GM19193 (cell line): ENCODE measurements around the gene CCDC142.

Experiments used
- POLR2A ChIP-seq: IDR thresholded peaks from 4 replicates; pipeline ENCODE4 v1.6.1; 2011; ENCODE audit not compliant: insufficient read depth, insufficient read length; ENCODE audit errors: extremely low read depth

Gene CCDC142

GRCh38 chr2:74505448-74506246 lies 22.8 kb upstream of the CCDC142 start:
- TF ChIP-seq POLR2A, result no peak

DNA sequence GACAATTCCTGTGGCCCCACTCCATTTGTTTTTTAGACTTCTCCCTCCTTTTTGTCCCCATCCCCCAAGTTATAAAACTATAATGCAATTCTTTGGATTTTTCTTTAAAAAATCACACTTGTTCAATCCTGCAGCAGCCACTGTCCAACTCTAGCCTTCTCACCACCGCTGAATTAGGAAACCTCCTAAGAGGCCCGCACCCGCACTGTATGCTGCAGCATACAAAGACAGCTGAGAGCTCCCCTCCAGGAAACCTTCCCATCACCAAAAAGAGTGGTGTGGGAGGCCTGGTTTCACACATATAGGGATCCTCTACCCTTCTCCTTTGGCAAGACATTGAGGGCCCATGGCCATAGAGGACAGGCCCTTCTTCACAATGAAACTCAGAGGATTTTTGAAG lies 21.8 kb upstream of the CCDC142 start:
- TF ChIP-seq POLR2A, result no peak

- TF ChIP-seq POLR2A, result no peak
Observed at GRCh38 chr2:74503506-74504475, 21.0 kb upstream of the CCDC142 start.

DNA sequence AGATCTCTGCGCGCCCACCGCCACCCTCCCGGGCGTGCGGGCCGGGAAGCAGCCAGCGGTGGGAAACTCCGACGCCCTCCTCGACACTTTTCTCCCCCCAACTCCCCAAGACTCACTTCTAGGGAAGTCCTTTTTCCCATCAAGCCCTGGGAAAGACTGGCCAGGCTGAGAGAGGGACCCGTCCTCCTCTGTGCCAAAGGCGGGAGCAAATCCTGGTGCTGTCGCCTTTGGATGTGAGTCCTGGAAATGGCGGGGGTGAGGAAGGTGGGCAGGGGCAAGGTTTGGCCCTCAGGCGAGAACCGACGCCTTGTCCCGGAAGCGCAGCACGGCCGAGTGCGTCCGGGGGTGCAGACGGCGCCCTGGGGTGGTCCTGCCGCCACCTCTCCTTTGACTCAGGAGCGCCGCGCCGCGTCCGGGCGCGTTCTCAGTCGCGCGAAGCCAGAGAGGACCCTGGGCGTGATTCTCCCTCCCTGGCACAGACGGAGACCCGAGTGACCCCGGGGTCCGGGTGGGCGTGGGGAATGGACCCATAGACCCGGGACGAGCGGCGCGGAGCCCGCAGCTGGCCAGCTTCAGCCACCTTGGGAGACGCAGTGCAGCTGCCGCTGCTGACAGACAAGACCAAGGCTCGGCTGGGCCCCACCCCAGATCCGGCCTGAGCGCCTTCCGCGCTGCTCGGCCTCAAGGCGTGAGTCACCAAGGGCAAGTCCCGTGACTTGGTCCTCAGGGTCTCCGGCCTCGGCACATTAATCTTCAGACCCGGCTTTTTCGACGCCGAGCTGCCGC lies 20.1 kb upstream of the CCDC142 start:
- peak; percentile 63 for TF ChIP-seq POLR2A

GRCh38 chr2:74502147-74502719 lies 19.4 kb upstream of the CCDC142 start:
- TF ChIP-seq POLR2A, result no peak

DNA sequence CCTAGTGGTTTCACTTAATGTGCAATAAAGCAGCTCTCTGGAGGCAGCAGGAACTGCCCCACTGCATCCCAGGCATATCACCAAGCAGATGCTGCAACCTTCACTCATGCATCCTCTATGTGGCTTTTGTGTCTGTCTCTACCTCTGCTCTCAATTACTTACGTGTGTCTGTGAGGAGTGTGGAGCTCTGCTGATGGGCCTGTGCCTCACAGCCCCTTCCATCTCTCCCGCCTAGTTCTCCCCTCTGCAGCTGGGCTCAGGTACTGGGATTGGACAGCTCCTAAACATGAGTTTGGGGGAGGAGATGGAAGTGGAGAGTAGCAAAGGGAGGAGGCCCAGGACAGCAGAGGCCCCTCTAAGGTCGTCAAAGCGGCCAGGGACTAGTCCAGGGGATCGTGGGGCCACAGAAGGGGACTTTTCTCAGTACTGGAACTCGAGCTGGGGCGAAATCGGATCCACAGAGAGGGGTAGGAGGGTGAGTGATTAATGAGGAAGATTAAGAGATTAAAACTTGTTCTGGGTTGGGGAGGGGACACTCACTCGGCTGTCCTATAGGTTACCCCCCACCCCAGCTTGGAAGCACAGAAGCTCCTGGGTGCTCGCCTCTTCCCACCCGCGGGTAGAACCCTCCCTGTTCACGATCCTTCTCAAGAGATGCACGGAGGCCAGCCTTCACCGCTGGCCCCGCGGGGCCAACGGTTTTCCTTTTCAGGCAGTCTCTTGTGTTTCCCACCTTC lies 18.7 kb upstream of the CCDC142 start:
- TF ChIP-seq POLR2A, result no peak

DNA sequence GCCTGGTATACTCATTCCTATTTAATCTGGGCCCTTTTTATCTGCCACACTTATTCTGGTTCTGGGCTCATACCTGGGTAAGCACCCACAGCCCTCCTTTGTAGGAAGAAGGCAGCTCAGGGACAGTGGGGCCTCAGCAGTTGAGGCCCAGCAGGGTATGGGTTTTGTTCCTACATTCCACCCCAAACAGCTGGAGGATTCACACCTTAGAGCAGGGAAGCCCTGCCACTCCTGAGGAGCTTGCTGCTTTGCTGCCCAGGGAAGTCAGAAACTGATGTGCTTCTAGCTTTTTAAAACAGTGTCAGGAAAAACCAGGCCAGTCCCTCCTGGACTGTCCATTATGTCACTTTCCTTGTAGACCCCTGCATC lies 17.8 kb upstream of the CCDC142 start:
- no peak for TF ChIP-seq POLR2A

DNA sequence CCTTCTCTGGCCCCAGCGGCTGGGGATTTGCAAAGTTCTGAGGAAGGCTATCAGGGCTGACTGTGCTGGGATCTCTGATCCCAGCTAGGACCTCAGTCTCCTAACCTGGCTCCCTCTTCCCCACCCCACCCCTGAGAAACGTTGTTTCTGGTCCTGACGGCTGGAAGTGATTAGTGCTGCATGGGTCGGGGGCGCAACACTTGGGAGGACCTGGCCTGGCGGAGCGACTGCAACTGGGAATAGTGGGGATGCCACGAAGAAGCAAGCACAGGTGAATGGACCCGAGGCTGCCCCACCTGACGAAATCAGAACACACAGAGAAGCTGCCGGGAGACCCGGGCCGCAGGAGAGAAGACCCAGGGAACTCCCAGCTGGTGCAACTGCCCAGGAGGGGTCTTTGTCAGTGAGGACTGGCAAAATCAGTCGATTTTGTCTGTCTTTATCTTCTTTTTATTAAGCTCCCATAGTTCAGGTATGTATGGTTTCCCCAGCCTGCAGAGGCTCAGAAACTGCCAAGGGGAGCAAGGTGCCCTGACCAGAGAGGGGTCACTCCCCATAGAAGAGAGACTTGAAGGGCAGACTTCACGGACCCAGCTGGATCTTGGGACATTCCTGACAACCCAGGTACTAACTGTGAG lies 17.3 kb upstream of the CCDC142 start:
- TF ChIP-seq POLR2A, result no peak

- TF ChIP-seq POLR2A, result no peak
Observed at GRCh38 chr2:74499267-74499939, 16.6 kb upstream of the CCDC142 start, which contains the start of gene LBX2. LBX2 (minus strand) TSS chr2:74499603; CDS start chr2:74499537, 66 bp downstream.

GRCh38 chr2:74498500-74499266 lies 15.9 kb upstream of the CCDC142 start:
- TF ChIP-seq POLR2A, result no peak

DNA sequence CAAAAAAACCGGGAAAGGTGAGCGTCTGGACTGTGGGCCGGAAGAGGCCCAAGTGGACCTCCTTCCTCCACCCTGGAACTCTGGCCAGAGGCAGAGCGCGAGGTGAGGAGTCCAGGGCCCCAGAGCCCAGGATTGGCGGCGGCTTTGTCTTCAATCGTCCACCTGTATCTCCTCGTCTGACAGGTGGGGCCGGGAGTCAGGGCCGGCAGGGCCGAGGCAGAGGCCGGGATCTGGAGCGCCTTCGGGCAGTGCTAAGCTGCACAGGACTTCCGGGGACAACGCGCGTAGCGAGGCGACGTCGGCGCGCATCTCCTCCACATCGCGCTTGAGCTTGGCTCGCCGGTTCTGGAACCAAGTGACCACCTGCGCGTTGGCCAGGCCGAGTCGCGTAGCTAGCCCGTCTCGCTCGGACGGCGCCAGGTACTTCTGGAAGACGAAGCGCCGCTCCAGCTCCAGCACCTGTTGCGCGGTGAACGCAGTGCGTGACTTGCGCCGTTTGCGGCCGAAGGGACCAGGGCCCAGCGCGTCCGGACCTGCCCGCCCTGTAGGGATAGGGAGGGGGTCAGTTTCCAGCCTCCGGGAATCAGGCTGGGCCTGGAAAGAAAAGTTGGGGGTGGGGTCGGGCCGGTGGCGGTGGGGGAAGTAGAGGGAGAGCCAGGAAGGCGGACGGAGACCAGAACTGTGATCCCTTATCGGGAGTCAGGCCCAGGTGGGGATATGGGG lies 15.1 kb upstream of the CCDC142 start:
- peak; percentile 51 for TF ChIP-seq POLR2A
